Measurements from ENCODE around the gene SEC14L3. TPM values are rescaled to one million over a fixed set of nuclear protein-coding genes. Genes with fewer than 3 reads are reported as not detected.

The SEC14L3 gene
- total RNA-seq (2021; fragmentation: NEBNext Ultra II Directional; extraction: Animal tissue kit (Norgen Biotek cat#: 25700)), result not detected
- long read RNA-seq, result 0 reads

GRCh38 chr22:30471616-30472318 is at the start of gene SEC14L3:
TSS of gene SEC14L3 (minus strand) at chr22:30472017. CDS start at chr22:30471958, 59 bp downstream.
- H3K4me1 Mint-ChIP-seq (ENCODE audit: low read depth), result no peaks in the 10 kb centered on the region
- H3K4me3 Mint-ChIP-seq, result no peak within 1 kb of the TSS
- no peak within 1 kb of the TSS for H3K27ac Mint-ChIP-seq
- no peaks in the 10 kb centered on the region for H3K9me3 Mint-ChIP-seq
- H3K27me3 Mint-ChIP-seq (ENCODE audit: insufficient read depth), result peaks cover 53% of the 10 kb centered on the region
- TF ChIP-seq, protein P1, sequence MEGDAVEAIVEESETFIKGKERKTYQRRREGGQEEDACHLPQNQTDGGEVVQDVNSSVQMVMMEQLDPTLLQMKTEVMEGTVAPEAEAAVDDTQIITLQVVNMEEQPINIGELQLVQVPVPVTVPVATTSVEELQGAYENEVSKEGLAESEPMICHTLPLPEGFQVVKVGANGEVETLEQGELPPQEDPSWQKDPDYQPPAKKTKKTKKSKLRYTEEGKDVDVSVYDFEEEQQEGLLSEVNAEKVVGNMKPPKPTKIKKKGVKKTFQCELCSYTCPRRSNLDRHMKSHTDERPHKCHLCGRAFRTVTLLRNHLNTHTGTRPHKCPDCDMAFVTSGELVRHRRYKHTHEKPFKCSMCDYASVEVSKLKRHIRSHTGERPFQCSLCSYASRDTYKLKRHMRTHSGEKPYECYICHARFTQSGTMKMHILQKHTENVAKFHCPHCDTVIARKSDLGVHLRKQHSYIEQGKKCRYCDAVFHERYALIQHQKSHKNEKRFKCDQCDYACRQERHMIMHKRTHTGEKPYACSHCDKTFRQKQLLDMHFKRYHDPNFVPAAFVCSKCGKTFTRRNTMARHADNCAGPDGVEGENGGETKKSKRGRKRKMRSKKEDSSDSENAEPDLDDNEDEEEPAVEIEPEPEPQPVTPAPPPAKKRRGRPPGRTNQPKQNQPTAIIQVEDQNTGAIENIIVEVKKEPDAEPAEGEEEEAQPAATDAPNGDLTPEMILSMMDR (IDR thresholded peaks at IDR 0.05), result no peak
- no peaks in the 10 kb centered on the region for H3K36me3 Mint-ChIP-seq (ENCODE audit: low read depth)
- DNase-seq, result no peak

DNA sequence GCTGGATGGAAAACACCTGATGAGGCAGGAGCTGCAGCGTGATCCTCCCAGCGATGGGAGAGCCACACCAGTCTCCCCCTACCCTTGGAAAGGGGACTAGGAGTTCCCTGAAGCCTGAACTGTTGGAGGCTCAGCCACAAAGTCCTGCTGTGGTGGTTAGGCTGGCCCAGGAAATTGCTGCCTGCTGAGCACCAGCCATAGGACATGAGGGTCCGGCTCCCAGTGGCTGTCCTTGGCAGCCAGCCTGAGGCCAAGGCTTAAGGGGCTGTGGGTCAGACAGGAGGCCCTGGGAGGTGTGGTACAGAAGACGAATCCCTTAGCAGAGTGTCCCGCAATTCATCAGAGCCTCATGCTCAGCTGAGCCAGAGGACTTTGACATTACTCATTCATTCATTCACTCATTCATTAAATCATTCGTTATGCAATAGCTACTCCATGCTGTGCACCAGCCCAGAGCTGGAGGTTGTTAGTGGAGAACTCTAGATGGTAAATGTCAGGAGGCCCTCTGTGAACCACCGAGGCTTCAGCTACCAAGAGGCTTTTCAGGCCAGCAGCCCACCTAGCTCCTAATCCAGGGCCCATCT is 48.1 kb upstream of the SEC14L3 start:
- no peaks in the 10 kb centered on the region for H3K36me3 Mint-ChIP-seq (ENCODE audit: low read depth)
- peaks cover 53% of the 10 kb centered on the region for H3K27me3 Mint-ChIP-seq (ENCODE audit: insufficient read depth)
- TF ChIP-seq, protein P1 (IDR thresholded peaks at IDR 0.05), result no peak
- H3K9me3 Mint-ChIP-seq, result no peaks in the 10 kb centered on the region
- DNase-seq, result no peak
- H3K4me3 Mint-ChIP-seq, result no peak overlapping the region
- no peaks in the 10 kb centered on the region for H3K4me1 Mint-ChIP-seq (ENCODE audit: low read depth)
- no peak overlapping the region for H3K27ac Mint-ChIP-seq

DNA sequence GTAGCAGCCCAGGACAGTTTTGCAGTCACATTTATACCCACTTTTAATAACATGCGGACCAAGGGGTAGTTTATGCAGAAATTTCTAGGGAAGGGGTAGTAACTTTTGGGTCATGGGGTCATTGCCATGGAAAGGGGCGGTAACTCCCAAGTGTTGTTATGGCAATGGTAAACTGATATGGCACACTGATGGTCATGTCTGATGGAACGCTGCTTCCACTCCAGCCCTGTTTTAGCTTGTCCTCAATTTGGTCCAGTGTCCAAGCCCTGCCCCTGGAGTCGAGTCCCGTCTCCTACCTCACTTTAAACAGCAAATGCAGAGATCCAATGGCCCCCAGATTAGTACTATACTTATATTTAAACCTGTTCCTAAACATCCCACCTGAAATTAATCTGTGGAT is 44.9 kb upstream of the SEC14L3 start:
- H3K27me3 Mint-ChIP-seq (ENCODE audit: insufficient read depth), result peaks cover 46% of the 10 kb centered on the region

DNA sequence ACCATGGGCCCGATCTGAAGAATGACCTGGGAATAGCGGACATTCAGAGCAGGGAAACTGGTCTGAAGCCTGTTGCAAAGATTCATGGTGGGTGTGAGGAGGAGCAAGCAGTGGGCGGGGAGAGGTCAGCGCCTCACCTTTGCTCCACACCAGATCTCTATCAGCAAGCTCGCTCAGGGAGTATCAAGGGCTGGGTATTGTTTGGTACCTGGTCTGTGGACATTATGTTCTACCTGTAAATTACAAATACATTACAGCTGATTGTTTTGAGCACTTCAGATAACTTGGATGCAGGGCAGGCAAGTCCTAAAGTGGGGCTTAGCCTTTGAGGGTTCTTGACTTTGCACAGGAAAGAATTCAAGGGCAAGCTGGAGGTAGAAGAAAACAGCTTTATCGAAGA is 44.5 kb upstream of the SEC14L3 start:
- TF ChIP-seq, protein P1 (IDR thresholded peaks at IDR 0.05), result no peak
- H3K9me3 Mint-ChIP-seq, result peaks cover 6% of the 10 kb centered on the region; the same call in 1 of the 2 replicates
- H3K36me3 Mint-ChIP-seq (ENCODE audit: low read depth), result no peaks in the 10 kb centered on the region
- H3K4me3 Mint-ChIP-seq, result no peak overlapping the region
- H3K4me1 Mint-ChIP-seq (ENCODE audit: low read depth), result no peaks in the 10 kb centered on the region
- H3K27ac Mint-ChIP-seq, result no peak overlapping the region
- peaks cover 44% of the 10 kb centered on the region for H3K27me3 Mint-ChIP-seq (ENCODE audit: insufficient read depth)
- no peak for DNase-seq

More for the DNA sequence above, 44.9 kb upstream of the SEC14L3 start:
- Mint-ChIP-seq H3K9me3 (peaks cover 6% of the 10 kb centered on the region; the same call in 1 of the 2 replicates), H3K27ac (no peak overlapping the region), H3K4me1 (ENCODE audit: low read depth) (no peaks in the 10 kb centered on the region), H3K4me3 (no peak overlapping the region), H3K36me3 (ENCODE audit: low read depth) (no peaks in the 10 kb centered on the region)
- DNase-seq, result no peak
- TF ChIP-seq, protein P1 (IDR thresholded peaks at IDR 0.05), result no peak

GRCh38 chr22:30514252-30514651 is 42.4 kb upstream of the SEC14L3 start:
- Mint-ChIP-seq H3K27me3 (ENCODE audit: insufficient read depth) (peaks cover 45% of the 10 kb centered on the region), H3K4me1 (ENCODE audit: low read depth) (no peaks in the 10 kb centered on the region), H3K27ac (no peak overlapping the region), H3K4me3 (no peak overlapping the region), H3K36me3 (ENCODE audit: low read depth) (no peaks in the 10 kb centered on the region), H3K9me3 (peaks cover 6% of the 10 kb centered on the region; the same call in 1 of the 2 replicates)
- DNase-seq, result no peak
- TF ChIP-seq, protein P1 (IDR thresholded peaks at IDR 0.05), result no peak
